Stomach smooth muscle (tissue), 2 donors: ENCODE results near the gene SAMSN1.

Experiments used
- H3K27ac ChIP-seq: one replicate; pipeline ENCODE4 v1.7.0; 2013; ENCODE audit warnings: mild to moderate bottlenecking, low read length, inconsistent platforms
- H3K27me3 ChIP-seq, 2 donors: one replicate each; pipeline ENCODE4 v1.7.0; 2013; ENCODE audit warnings: low read length in 2 of 2; ENCODE audit not compliant: insufficient read depth in 2 of 2, control insufficient read depth in 1 of 2
- H3K36me3 ChIP-seq, 2 donors: one replicate each; pipeline ENCODE4 v1.7.0; 2013; ENCODE audit warnings: low read length in 2 of 2; ENCODE audit not compliant: control insufficient read depth in 2 of 2, insufficient read depth in 2 of 2
- H3K4me1 ChIP-seq: one replicate; pipeline ENCODE4 v1.7.0; 2013; ENCODE audit warnings: low read length; ENCODE audit not compliant: control insufficient read depth, insufficient read depth
- H3K4me3 ChIP-seq, 2 donors: one replicate each; pipeline ENCODE4 v1.7.0; 2013; ENCODE audit warnings: low read length in 2 of 2
- H3K9ac ChIP-seq, 2 donors: one replicate each; pipeline ENCODE4 v1.7.0; 2013; ENCODE audit warnings: low read length in 2 of 2, mild to moderate bottlenecking in 1 of 2
- H3K9me3 ChIP-seq, 2 donors: one replicate each; pipeline ENCODE4 v1.7.0; 2013; ENCODE audit warnings: low read length in 2 of 2; ENCODE audit not compliant: control insufficient read depth in 2 of 2
- donor health status: healthy.
- donor health status: Pancreatic carcinoma.

Gene SAMSN1

GRCh38 chr21:14486869-14487268 is 59.2 kb downstream of the SAMSN1 start:
- H3K36me3 ChIP-seq: no peaks in the 10 kb centered on the region
- no peaks in the 10 kb centered on the region for H3K4me1 ChIP-seq
- H3K9ac ChIP-seq: no peak overlapping the region
- no peak overlapping the region for H3K27ac ChIP-seq
- H3K27me3 ChIP-seq: no peaks in the 10 kb centered on the region
- no peak overlapping the region for H3K4me3 ChIP-seq
- H3K9me3 ChIP-seq: no peaks in the 10 kb centered on the region

DNA sequence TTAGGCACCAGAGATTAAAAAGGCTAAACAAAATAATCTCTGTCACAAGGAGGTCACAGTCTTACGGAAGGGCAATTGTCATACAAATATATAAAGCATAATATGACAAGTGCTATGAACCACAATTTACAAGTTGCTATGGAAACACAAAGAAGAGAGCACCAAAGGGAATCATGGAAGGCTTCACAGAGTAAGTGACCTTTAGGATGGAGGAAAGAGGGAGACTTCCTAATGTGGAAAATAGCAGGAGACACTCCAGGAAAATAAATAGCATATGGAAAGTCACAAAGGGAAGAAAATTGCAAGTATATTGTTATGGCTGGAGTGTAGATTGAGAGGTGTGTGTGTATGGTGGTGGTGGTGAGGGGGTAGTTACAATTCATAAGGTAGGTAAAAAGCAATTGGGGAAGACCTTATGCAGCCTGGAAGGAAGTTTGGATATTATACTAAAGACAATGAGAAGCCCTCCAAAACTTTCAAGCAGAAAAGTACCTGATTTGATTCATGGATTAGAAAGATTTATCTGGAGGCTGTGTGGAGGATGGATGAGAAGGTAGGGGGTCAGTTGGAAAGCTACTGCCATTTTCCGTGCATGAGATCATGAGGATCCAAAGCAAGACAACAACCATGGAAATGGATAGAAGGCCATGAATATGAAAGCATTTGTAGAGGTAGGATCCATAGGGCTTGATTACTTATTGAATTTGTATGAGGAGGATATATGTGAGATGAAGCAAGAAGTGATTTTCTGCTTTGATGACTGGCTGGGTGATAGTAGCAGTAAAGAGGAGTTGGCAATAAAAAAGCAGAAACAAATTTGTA is 61.7 kb downstream of the SAMSN1 start:
- Histone ChIP-seq H3K27me3 (no peaks in the 10 kb centered on the region), H3K27ac (no peak overlapping the region), H3K4me1 (peaks cover 3% of the 10 kb centered on the region), H3K4me3 (no peak overlapping the region), H3K9me3 (no peaks in the 10 kb centered on the region), H3K9ac (no peak overlapping the region), H3K36me3 (no peaks in the 10 kb centered on the region)

DNA sequence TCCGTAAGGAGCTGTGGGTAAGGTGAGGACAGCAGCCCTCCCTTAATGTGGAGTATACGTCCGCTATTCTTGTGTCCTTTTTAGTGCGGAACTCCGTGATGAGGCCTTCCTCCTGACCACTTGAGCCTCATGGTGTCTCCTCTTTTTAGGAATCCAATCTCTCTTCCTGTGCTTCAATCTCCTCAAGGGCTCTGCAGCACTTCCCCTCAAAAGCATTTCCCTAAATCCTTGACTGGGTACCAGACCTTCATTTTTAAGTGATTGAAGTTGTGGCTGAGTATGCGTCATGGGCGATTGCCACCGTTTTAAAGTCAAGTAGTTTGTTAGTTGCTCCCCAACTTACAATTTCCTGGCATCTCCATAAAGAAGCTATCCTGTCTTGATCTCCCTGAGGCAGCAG is 62.8 kb downstream of the SAMSN1 start:
- Histone ChIP-seq H3K9me3 (no peaks in the 10 kb centered on the region), H3K9ac (no peak overlapping the region), H3K27ac (no peak overlapping the region), H3K4me1 (peaks cover 3% of the 10 kb centered on the region), H3K4me3 (no peak overlapping the region), H3K36me3 (no peaks in the 10 kb centered on the region), H3K27me3 (no peaks in the 10 kb centered on the region)

- H3K27ac ChIP-seq: no peak overlapping the region
Observed at GRCh38 chr21:14482165-14482564, 64.0 kb downstream of the SAMSN1 start.

DNA sequence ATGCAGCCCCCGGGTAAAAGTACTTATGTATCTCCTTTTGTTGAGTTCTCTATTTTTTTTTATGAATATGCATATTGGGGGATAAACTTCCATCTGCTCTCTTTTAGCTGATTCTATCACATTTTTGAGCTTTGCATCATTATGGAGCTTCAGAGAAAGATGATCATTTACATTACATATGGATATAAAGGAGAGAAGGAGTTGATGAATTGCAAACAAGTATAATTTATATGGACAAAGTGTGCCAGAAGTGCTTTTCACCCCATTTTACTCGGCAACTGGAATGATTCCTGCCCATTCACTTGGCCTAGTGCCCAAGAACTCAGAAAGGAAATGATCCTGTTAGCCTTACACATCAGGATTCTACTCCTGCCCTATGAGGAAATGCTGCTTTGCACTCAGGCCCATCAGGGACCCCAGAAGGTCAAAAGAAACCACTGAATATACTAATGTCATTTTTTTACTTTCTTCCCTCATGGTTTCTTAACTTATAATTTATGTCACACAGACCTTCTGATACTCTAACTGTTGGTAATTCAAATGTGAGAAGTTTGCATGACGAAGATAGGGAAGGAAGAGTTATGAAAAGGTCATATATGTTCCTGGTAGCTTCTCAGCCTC is 65.6 kb downstream of the SAMSN1 start:
- H3K36me3 ChIP-seq: no peaks in the 10 kb centered on the region
- H3K27ac ChIP-seq: no peak overlapping the region
- no peak overlapping the region for H3K4me3 ChIP-seq
- H3K27me3 ChIP-seq: no peaks in the 10 kb centered on the region
- peaks cover 3% of the 10 kb centered on the region for H3K4me1 ChIP-seq
- H3K9ac ChIP-seq: no peak overlapping the region
- H3K9me3 ChIP-seq: no peaks in the 10 kb centered on the region

More at GRCh38 chr21:14482165-14482564, 64.0 kb downstream of the SAMSN1 start:
- H3K4me3 ChIP-seq: no peak overlapping the region
- H3K27me3 ChIP-seq: no peaks in the 10 kb centered on the region
- peaks cover 3% of the 10 kb centered on the region for H3K4me1 ChIP-seq
- no peaks in the 10 kb centered on the region for H3K9me3 ChIP-seq
- H3K36me3 ChIP-seq: no peaks in the 10 kb centered on the region
- H3K9ac ChIP-seq: no peak overlapping the region

DNA sequence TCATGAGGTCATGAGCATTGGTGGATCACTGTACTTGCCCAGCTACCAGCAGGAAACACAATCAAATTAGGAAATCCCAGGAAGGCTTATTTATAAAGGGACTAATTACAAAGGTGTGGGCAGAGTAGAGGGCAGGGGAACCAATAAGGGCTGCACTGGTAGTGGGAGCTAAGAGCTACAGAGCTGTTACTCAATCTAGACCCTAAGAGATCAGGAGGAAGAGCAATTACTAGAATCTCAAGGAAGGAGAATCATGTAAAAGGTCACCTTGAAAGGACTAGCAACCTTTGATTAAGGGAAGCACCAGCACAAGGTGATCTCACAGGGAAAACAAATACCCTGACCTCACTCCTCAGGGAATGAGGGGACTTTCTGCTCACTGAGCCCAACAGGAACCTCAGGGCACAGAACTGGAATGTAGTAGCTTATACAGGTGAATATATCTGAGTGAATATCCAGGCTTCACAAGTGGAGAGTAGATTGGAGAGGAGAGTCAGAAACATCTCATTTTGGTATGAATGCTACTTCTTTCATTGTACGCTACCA is 66.8 kb downstream of the SAMSN1 start:
- no peak overlapping the region for H3K4me3 ChIP-seq
- H3K27me3 ChIP-seq: no peaks in the 10 kb centered on the region
- no peak overlapping the region for H3K27ac ChIP-seq
- H3K9ac ChIP-seq: no peak overlapping the region
- H3K4me1 ChIP-seq: peaks cover 3% of the 10 kb centered on the region
- no peaks in the 10 kb centered on the region for H3K36me3 ChIP-seq
- H3K9me3 ChIP-seq: no peaks in the 10 kb centered on the region

- Histone ChIP-seq H3K4me3 (no peak overlapping the region), H3K9ac (no peak overlapping the region), H3K9me3 (no peaks in the 10 kb centered on the region), H3K36me3 (no peaks in the 10 kb centered on the region), H3K27me3 (no peaks in the 10 kb centered on the region), H3K4me1 (peaks cover 3% of the 10 kb centered on the region), H3K27ac (no peak overlapping the region)
Observed at GRCh38 chr21:14477841-14478240, 68.3 kb downstream of the SAMSN1 start.

DNA sequence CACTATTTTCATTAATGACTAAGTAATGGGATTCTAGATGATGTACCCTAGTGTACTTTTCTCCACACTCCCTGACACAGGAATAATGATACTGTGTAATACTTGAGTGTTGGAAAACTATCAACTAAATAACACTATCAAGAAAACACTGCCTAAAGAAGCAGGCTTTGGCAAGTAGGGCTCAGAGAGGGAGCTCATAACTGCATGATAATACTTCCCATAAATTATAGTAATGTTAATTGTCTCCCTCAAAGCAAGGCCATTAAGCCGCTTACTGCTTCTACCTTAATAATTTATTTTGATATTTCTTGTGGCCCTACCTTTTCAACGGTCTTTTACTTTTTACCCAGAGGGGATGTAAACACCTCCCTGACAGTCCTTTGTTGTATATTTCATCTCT is 69.0 kb downstream of the SAMSN1 start:
- Histone ChIP-seq H3K9me3 (no peaks in the 10 kb centered on the region), H3K4me1 (peaks cover 3% of the 10 kb centered on the region), H3K9ac (no peak overlapping the region), H3K4me3 (no peak overlapping the region), H3K27ac (no peak overlapping the region), H3K27me3 (no peaks in the 10 kb centered on the region), H3K36me3 (no peaks in the 10 kb centered on the region)

DNA sequence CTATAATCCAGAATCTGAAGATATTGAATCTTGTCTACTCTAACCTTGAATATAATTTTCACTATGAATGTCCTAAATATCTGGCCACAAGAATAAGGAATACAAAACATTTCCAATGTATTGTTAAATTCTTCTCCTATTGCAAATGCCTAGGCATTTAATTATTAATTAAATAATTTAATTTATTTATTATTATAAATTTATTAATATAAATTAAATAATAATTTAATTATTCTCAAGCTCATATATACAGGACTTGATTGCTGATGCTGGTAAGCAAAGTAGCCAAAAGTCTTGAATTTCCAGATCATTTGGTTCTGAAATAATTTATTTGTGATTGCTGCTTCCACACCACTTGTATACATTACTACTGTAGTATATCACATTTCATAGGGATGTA is 71.1 kb downstream of the SAMSN1 start:
- no peaks in the 10 kb centered on the region for H3K36me3 ChIP-seq
- no peak overlapping the region for H3K9ac ChIP-seq
- H3K27ac ChIP-seq: no peak overlapping the region
- H3K4me3 ChIP-seq: no peak overlapping the region
- no peaks in the 10 kb centered on the region for H3K4me1 ChIP-seq
- H3K9me3 ChIP-seq: no peaks in the 10 kb centered on the region
- no peaks in the 10 kb centered on the region for H3K27me3 ChIP-seq

- Histone ChIP-seq H3K4me3 (no peak overlapping the region), H3K27me3 (no peaks in the 10 kb centered on the region), H3K9me3 (no peaks in the 10 kb centered on the region), H3K27ac (no peak overlapping the region), H3K36me3 (no peaks in the 10 kb centered on the region), H3K4me1 (no peaks in the 10 kb centered on the region), H3K9ac (no peak overlapping the region)
Observed at GRCh38 chr21:14469641-14470040, 76.5 kb downstream of the SAMSN1 start.

DNA sequence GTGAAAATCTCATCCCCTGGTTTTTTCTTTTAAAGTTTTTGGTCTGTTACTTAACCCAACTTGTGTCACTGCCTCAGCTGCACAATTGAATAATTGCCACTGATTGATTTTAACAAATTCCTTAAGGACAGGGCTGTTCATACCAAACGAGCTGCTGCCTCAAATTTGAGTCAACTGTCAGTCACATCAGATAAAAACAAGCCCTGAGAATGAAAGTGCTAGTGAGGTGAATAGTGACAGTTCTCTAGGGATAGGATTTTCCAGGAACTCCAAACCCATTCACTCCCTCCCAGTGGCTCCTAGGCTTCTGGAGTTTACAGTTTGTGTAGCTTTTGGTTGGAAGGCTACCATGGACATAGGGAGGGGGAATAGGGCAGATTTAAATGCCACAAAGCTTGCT is 79.4 kb downstream of the SAMSN1 start:
- no peak overlapping the region for H3K4me3 ChIP-seq
- H3K9me3 ChIP-seq: no peaks in the 10 kb centered on the region
- no peaks in the 10 kb centered on the region for H3K36me3 ChIP-seq
- no peaks in the 10 kb centered on the region for H3K27me3 ChIP-seq
- H3K4me1 ChIP-seq: no peaks in the 10 kb centered on the region
- no peak overlapping the region for H3K27ac ChIP-seq
- H3K9ac ChIP-seq: no peak overlapping the region
